Measurements from ENCODE around the gene APBB1IP.

GRCh38 chr10:26528048-26528447 is 89.9 kb downstream of the APBB1IP start:
- TF ChIP-seq CTCF (IDR thresholded peaks at IDR 0.05) (no peak), EP300 (IDR thresholded peaks at IDR 0.05) (no peak), POLR2A (IDR thresholded peaks at IDR 0.05) (no peak)
